CD4-positive, alpha-beta T cell treated with Interleukin-15 for 1 hour (primary cell): Measurements from ENCODE around the gene TMPRSS4.

ENCODE experiments used
- DNase-seq: peaks from one replicate; pipeline ENCODE4 v3.0.0-alpha.2; 2020

TMPRSS4 gene

DNA sequence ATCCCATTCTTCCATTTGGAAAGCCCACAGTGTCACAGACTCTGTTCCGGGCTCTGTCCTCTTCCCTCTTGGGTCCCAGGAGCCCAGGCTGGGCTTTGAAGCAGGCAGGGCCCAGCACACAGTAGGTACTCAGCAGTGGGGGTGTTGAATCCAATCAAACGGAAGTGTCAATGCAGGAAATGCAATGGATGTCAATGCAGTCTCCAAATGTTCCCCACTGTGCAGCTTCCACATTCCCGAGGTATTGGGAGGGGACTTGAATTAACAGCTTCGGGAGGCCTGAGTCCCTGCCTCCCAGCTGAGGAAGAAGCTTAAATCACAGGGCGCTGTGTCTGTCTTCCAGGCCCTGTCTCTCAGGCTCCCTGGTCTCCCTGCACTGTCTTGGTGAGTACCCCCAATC, 31.6 kb downstream of the TMPRSS4 start:
- no peak for DNase-seq

- no peak for DNase-seq
Measured at GRCh38 chr11:118109231-118109630, 32.4 kb downstream of the TMPRSS4 start.

DNA sequence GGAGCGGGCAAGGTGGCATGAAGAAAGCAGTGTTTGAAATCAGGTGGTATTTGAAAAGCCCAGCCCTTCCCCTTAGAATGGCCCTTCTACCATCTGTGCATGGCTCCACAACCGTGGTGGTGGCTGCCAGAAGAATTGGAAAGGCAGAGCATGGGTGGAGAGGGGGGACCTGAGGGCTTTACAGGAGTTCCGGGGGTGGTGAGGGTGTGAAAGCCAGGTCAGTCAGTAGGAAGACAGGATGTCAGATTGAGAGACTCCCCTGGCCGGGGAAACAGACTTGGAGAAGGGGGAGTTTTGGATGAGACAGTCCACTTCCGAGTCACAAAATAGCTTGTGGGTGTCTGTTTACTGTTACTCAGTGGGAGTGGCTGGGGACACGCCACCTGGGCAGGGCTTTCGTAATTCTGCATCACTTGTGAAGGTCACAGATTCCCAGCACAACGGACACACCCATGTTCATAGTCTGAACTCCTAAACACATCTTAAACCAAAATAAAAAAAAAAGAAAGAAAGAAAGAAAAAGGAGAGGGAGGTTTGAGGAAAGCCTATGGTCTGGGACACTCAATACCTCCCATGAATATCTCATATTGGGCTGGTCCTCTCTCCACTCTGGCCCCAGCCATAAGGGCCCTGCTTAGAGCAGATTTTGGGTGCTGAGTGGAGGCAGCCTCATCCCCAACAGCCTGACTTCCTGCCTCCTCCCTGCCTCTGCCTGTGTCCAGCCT, 34.3 kb downstream of the TMPRSS4 start:
- no peak for DNase-seq

DNA sequence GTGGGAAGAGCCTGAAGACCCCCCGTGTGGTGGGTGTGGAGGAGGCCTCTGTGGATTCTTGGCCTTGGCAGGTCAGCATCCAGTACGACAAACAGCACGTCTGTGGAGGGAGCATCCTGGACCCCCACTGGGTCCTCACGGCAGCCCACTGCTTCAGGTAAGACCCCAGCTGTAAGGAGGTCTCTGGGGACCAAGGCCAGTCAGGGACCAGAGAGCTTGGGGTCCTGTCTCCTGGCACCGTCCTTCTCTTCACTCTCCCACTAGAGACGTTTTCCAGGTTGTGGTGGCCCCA, 34.8 kb downstream of the TMPRSS4 start:
- DNase-seq, result no peak

GRCh38 chr11:118112711-118113430, 36.0 kb downstream of the TMPRSS4 start:
- no peak for DNase-seq

GRCh38 chr11:118114266-118114665, 37.4 kb downstream of the TMPRSS4 start:
- no peak for DNase-seq

DNA sequence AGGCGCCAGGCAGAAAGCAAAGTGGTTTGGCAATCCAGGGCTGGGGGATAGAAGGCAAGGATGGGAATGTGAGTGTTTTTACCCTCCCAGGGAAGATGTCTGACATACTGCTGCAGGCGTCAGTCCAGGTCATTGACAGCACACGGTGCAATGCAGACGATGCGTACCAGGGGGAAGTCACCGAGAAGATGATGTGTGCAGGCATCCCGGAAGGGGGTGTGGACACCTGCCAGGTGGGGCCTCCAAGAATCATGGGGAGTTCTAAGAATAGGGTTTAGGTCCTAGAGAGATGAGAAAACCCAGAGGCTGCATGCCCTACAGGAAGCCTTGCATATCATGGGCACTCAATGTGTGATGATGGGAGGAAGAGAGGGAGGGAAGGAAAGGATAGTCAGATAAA, 38.2 kb downstream of the TMPRSS4 start:
- no peak for DNase-seq

DNA sequence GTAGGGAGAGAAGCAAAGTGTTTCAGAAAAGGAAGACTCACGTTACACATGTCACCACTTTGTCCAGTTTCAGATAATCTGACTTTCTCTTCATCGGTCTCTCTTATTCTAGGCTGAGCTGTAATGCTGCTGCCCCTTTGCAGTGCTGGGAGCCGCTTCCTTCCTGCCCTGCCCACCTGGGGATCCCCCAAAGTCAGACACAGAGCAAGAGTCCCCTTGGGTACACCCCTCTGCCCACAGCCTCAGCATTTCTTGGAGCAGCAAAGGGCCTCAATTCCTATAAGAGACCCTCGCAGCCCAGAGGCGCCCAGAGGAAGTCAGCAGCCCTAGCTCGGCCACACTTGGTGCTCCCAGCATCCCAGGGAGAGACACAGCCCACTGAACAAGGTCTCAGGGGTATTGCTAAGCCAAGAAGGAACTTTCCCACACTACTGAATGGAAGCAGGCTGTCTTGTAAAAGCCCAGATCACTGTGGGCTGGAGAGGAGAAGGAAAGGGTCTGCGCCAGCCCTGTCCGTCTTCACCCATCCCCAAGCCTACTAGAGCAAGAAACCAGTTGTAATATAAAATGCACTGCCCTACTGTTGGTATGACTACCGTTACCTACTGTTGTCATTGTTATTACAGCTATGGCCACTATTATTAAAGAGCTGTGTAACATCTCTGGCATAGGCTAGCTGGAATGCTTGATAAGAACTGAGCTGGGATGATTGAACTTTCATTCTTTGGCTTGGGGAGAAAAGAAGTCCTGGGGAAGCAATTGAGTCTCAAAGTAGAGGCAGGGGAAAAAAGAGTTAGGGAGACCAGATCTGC, 41.1 kb downstream of the TMPRSS4 start:
- DNase-seq, result no peak

DNA sequence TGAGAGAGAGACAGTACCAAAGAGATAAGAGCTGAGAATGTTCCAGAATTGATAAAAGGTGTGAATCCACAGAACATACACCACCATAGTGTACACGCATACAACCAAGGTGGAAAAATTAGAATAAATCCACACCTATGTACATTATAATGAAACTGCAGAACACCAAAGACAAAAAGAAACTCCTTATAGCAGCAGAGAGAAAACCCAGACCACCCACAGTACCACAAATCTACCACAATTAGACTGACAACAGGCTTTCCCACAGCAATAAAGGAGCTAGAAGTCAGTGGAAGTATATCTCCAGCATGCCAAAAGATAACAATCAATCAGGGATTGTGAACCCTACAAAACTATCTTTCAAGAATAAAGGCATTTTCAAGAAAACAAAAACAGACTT, 43.9 kb downstream of the TMPRSS4 start:
- DNase-seq, result no peak

GRCh38 chr11:118124929-118125535, 48.2 kb downstream of the TMPRSS4 start:
- no peak for DNase-seq

DNA sequence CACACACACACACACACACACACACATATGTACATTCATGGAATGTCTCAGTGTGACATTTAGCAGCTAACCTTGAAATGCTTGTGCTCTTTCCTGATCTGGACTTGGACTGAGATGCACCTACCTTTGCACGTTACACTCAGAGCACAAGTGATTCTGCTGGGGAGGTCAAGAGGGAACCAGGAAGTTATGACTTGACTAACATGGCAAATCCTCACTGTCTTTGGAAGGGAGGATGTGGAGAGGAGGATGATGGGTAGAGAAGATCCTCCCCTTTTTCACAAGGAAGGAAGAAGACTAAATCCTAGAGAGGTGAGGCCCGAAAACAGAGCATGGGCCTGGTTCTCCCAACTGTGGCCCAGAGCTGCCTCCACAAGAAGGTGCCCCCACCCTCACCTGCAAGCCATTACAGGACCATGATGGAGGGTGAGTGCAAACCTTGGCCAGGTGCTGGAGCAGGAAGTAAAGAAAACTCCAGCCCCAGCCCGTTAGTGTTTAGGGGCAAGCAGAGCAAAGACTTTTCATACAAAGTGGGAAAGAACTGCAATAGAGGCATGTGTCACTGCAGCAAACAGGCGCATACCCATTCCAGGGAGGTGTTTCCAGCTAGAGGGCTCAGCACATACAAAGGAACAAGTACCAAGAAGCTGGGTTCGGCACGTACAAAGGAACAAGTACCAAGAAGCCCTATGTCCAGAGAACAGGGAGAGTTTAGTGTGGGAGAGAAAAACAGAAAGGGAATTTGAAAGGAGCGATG, 49.4 kb downstream of the TMPRSS4 start:
- DNase-seq, result no peak

DNA sequence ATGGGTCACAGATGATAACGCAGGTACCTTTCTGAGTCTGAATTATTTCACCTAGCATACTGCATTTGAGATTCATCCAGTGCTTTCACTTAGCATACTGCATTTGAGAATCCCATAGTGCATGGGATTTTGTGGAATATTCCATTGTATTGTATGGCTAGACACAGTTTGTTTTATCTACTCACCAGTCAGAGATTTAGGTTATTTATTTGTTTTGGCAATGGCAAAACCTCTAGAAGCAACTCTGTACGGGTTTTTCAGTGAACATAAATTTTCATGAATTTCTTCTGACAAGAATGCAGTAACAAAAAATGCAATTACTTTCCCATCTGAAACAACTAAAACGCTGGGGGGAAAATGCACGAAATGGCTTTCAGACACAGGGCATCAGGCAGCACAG, 51.4 kb downstream of the TMPRSS4 start:
- DNase-seq, result no peak

DNA sequence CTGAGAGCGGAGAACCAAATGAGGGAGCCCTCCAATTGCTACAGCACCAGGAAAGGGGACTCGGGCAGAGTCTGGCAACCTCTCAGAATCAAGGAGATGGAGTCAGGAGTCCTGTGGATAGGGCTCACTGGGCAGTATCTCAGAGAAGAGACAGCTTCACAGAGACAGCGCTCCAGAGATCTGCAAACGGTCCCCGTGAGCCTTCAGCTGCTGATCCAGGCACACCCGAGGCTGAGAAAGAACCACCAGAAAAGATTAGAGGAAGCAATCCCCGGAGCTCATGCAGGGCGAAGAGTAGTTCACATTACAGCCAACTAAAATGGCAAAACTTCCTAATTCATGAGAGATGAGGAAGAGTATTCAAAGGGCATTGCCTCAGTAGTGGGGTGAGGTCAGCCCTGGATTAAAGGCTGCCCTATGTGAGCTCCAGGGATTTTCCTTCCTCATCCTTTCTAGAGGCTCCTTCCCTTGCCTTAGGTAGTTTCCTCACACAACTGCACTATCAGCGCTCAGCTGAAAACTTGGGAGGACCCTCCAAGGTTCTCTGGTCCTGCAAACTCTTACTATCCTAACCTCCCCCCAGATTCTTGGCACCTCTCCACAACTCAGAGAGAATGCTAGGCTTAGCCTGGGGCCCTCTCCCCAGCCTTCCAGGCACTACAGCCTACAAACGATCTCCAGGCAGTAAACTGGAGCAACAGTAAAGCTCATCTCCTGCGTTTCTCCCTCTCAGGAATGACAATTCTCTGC, 52.0 kb downstream of the TMPRSS4 start:
- DNase-seq, result no peak

DNA sequence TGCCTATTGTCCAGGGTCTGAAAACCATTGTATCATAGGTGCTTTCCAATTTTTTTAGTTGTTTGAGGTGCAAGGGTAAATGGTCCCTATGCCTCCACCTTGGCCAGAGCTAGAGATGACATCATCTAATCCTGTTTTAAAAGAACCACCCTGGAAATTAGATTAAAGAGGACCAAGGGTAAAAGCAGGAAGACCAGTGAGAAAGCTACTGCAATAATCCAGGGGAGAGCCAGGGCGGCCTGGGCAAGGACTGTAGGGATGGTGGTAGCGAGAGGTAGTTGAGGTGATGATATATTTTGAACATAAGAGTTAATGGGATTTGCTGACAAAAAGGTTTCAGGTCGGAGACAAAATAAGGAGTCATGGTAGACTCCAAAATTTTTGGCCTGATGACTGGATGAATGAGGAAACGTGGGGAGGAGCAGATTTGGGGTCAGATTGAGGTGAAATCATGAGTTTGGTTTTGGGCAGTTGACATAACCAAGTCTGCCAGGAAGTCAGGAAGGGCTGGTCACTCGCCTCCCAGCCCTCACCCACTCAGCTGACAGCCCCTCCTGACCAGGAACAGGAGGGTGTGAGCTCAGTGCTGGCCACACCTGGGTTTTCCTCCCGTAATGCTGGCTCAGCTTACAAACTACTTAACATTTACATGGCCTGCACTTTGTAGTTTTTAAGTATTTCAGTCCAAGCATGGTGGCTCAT, 52.7 kb downstream of the TMPRSS4 start:
- DNase-seq, result no peak

- DNase-seq, result no peak
Measured at GRCh38 chr11:118132385-118133151, 55.7 kb downstream of the TMPRSS4 start.

DNA sequence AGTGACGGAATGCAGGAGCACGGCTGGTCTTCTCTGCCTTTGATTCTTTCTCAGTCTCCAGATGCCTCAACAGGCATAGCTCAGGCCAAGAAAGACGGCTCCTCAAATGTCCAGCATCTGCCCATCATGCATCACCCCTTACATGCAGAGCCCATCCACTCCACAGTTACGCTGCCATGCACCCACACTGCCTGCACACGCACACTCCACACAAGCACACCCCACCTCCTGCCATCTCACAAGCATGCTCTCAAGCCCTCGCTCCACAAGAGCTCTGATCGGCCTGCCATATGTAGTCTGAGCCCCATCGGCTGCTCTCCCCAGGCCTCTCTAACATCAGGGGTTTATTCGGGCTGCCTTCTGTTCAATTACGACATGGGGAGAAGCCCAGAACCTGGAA, 56.9 kb downstream of the TMPRSS4 start:
- no peak for DNase-seq

GRCh38 chr11:118135051-118135795, 58.3 kb downstream of the TMPRSS4 start:
- DNase-seq, result no peak

DNA sequence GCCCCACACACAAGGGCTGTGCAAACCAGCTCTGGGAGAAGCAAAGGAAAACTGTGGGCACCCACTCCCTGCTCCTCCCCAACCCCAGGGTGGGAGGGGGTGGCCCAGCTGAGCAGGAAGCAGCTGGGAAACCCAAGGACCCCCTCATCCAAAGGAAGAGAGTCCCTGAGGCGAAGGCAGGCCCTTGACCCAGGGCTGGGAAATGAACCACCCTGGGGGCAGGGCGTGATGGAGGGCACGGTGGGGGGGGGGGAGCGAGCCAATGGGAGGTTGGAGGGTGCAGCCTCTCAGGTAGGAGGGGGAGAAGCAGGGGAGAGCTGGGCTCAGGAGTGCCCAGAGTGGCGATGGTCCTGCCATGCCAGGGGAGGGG, 58.9 kb downstream of the TMPRSS4 start:
- no peak for DNase-seq

GRCh38 chr11:118136341-118136740, 59.5 kb downstream of the TMPRSS4 start:
- no peak for DNase-seq

DNA sequence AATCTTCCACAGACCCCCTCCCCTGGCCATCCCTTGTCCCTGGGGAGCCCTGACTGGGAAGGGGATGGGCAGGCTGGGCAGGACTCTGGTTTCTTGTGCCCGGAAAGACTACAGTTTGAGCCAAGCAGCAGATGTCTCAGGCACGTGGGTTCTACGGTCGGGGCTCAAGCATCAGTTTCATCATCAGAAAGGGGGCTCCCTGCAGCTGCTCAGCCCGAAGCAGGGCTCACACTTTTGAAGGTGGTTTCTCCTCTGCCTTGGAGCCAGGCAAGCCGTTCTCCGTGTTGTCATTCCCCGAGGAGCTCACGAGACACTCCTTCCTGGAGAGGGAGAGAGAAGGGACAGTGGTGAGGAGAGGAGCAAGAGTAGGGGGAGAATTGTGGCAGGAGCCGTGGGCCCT, 59.9 kb downstream of the TMPRSS4 start:
- no peak for DNase-seq
